IPS DF 6.9 (cell line): ENCODE measurements around the gene SLC7A6.
"Not testable (repeated sequence)": the region's sequence is repeated elsewhere in the genome, so short reads cannot be mapped to it uniquely, and the experiment has no call there.

Experiments used
- DNase-seq: peaks from one replicate; pipeline ENCODE4 v3.0.0-alpha.2; 2013; ENCODE audit warnings: low read depth, low spot score
- H3K27ac ChIP-seq: one replicate; pipeline ENCODE4 v1.5.1; 2013; ENCODE audit warnings: low read length, control low read depth
- H3K27me3 ChIP-seq: 2 replicates; pipeline ENCODE4 v1.6.1; 2013; ENCODE audit warnings: mild to moderate bottlenecking, low read length; ENCODE audit not compliant: control insufficient read depth, insufficient read depth
- H3K36me3 ChIP-seq: 2 replicates; pipeline ENCODE4 v1.6.1; 2013; ENCODE audit warnings: low read length; ENCODE audit not compliant: control insufficient read depth, insufficient read depth
- H3K4me1 ChIP-seq: 2 replicates; pipeline ENCODE4 v1.6.1; 2013; ENCODE audit warnings: low read length; ENCODE audit not compliant: control insufficient read depth, insufficient read depth
- H3K4me3 ChIP-seq: 2 replicates; pipeline ENCODE4 v1.5.1; 2013; ENCODE audit warnings: mild to moderate bottlenecking, low read length
- H3K9me3 ChIP-seq: 2 replicates; pipeline ENCODE4 v1.6.1; 2013; ENCODE audit warnings: low read length, inconsistent platforms; ENCODE audit not compliant: control insufficient read depth, insufficient read depth
- WGBS: extraction: QIAGEN DNeasy Blood & Tissue Kit; methylation state at CpG from one replicate; pipeline ENCODE4 v1.1.7; 2013; ENCODE audit warnings: mixed read lengths, missing lambda C conversion rate; ENCODE audit not compliant: insufficient read length, insufficient coverage; 5-methylcytosine and 5-hydroxymethylcytosine counted together

Gene SLC7A6

GRCh38 chr16:68283801-68284598, 19.7 kb downstream of the SLC7A6 start:
- Histone ChIP-seq H3K4me3 (no peak overlapping the region), H3K4me1 (no peaks in the 10 kb centered on the region), H3K9me3 (no peaks in the 10 kb centered on the region), H3K27ac (no peak overlapping the region), H3K27me3 (no peaks in the 10 kb centered on the region), H3K36me3 (0 out of 2 replicates have a peak, but pooled peaks cover 2% of the 10 kb centered on the region)
- WGBS: no CpG with 5 or more reads among the region's 9 CpGs
- no peak for DNase-seq

GRCh38 chr16:68284847-68285246, 20.5 kb downstream of the SLC7A6 start:
- Histone ChIP-seq H3K27me3 (no peaks in the 10 kb centered on the region), H3K9me3 (no peaks in the 10 kb centered on the region), H3K4me3 (no peak overlapping the region), H3K27ac (no peak overlapping the region), H3K4me1 (no peaks in the 10 kb centered on the region), H3K36me3 (0 out of 2 replicates have a peak, but pooled peaks cover 2% of the 10 kb centered on the region)
- no CpG with 5 or more reads among the region's 5 CpGs for WGBS
- no peak for DNase-seq

DNA sequence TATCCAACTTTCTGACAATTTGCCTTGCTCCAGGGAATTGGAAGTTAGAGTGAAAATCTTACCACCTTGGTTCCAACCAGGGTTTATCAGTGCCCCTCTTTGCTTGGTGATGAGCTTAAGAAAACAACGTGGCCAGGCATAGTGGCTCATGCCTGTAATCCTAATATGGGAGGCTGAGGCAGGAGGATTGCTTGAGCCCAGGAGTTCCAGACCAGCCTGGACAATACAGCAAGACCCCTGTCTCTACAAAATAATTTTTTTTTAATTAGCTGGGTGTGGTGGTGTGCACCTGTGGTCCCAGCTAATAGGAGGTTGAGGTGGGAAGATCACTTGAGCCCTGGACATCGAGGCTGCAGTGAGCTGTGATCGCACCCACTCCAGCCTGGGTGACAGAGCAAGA, 21.4 kb downstream of the SLC7A6 start:
- Histone ChIP-seq H3K36me3 (0 out of 2 replicates have a peak, but pooled peaks cover 7% of the 10 kb centered on the region), H3K4me1 (no peaks in the 10 kb centered on the region), H3K27me3 (no peaks in the 10 kb centered on the region), H3K4me3 (no peak overlapping the region), H3K27ac (no peak overlapping the region), H3K9me3 (no peaks in the 10 kb centered on the region)
- no CpG with 5 or more reads among the region's 3 CpGs for WGBS
- DNase-seq: no peak

- H3K9me3 ChIP-seq: no peaks in the 10 kb centered on the region
- no peaks in the 10 kb centered on the region for H3K4me1 ChIP-seq
- H3K36me3 ChIP-seq: 0 out of 2 replicates have a peak, but pooled peaks cover 10% of the 10 kb centered on the region
- no peak overlapping the region for H3K27ac ChIP-seq
- WGBS: 100% methylated on average over 2 of the region's 12 CpGs
- DNase-seq: no peak
- no peak overlapping the region for H3K4me3 ChIP-seq
- H3K27me3 ChIP-seq: no peaks in the 10 kb centered on the region
Observed at GRCh38 chr16:68286153-68287074, 22.1 kb downstream of the SLC7A6 start.

- no peaks in the 10 kb centered on the region for H3K27me3 ChIP-seq
- H3K9me3 ChIP-seq: no peaks in the 10 kb centered on the region
- H3K4me1 ChIP-seq: no peaks in the 10 kb centered on the region
- H3K4me3 ChIP-seq: no peak overlapping the region
- no CpG with 5 or more reads among the region's 11 CpGs for WGBS
- H3K36me3 ChIP-seq: peaks cover 13% of the 10 kb centered on the region; the same call in 1 of the 2 replicates
- no peak for DNase-seq
- no peak overlapping the region for H3K27ac ChIP-seq
Observed at GRCh38 chr16:68287276-68288251, 23.2 kb downstream of the SLC7A6 start.

DNA sequence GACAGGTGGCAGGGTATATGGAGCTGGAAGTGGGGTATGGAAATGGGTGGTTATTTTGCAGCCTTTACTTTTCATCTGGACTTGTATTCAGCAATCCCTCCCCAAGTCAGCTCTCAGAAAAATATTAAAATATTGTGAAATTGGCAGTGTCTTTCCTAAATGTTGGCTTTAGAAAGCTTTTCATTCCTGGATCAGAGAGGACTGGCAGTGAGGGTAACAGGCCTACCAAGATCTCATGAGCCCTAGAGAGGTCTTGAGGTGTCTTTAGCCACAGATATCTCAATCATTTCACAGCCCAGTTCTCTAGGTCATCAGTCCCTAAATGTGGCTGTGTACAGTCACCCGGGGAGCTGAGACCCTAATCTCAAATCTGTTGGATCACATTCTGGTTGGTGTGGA, 23.9 kb downstream of the SLC7A6 start:
- no peaks in the 10 kb centered on the region for H3K9me3 ChIP-seq
- no peaks in the 10 kb centered on the region for H3K4me1 ChIP-seq
- no CpG with 5 or more reads among the region's 1 CpG for WGBS
- no peak for DNase-seq
- no peaks in the 10 kb centered on the region for H3K27me3 ChIP-seq
- H3K36me3 ChIP-seq: peaks cover 13% of the 10 kb centered on the region; the same call in 1 of the 2 replicates
- no peak overlapping the region for H3K4me3 ChIP-seq
- H3K27ac ChIP-seq: no peak overlapping the region

- H3K27ac ChIP-seq: not testable (repeated sequence)
- no CpG with 5 or more reads among the region's 9 CpGs for WGBS
Observed at GRCh38 chr16:68288796-68289195, 24.5 kb downstream of the SLC7A6 start.

GRCh38 chr16:68289202-68289601, 24.9 kb downstream of the SLC7A6 start:
- H3K4me3 ChIP-seq: no peak overlapping the region
- no peak overlapping the region for H3K27ac ChIP-seq
- no peaks in the 10 kb centered on the region for H3K4me1 ChIP-seq
- H3K27me3 ChIP-seq: no peaks in the 10 kb centered on the region
- no CpG with 5 or more reads among the region's 2 CpGs for WGBS
- no peaks in the 10 kb centered on the region for H3K9me3 ChIP-seq
- no peak for DNase-seq
- peaks cover 13% of the 10 kb centered on the region; the same call in 1 of the 2 replicates for H3K36me3 ChIP-seq

More at GRCh38 chr16:68288796-68289195, 24.5 kb downstream of the SLC7A6 start:
- not testable (repeated sequence) for H3K4me3 ChIP-seq, H3K4me1 ChIP-seq, H3K9me3 ChIP-seq, H3K27me3 ChIP-seq, DNase-seq
- peaks cover 13% of the 10 kb centered on the region; the same call in 1 of the 2 replicates for H3K36me3 ChIP-seq

DNA sequence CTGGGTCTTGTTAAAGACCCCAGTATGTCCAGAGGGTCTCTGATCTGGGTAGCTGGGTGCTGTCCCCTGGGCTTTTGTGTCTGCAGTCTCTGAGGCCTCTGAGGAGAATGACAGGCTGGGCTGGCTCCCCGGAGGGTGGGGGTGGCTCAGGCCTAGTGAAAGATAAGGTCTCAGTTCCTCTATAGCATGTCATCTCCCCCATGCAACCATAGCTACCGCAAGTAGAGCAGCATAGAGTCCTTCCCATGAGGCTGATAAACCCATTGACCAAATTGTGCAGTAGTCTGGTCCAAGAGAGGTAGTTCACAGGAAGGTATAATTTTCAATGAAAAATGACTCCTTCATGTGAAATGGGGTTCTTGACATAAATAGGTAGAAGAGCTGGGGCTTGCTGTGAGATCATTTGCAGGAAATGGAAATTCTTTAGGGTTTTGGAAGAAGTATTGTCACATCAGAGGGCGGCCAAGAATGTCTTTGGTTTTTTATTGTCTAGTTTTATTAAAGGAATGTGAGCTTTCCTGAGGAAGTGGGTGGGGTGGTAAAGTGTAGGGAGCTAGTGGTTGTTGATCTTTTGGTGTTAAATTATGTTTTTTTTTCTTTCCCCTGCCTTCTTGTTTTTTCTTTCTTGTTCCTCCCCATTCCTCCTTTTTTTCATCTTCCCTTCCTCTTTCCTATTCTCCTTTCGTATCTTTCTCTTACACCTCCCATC, 25.4 kb downstream of the SLC7A6 start:
- Histone ChIP-seq H3K9me3 (no peaks in the 10 kb centered on the region), H3K36me3 (peaks cover 13% of the 10 kb centered on the region; the same call in 1 of the 2 replicates), H3K4me1 (no peaks in the 10 kb centered on the region), H3K27ac (no peak overlapping the region), H3K4me3 (no peak overlapping the region), H3K27me3 (no peaks in the 10 kb centered on the region)
- no peak for DNase-seq
- 100% methylated on average over 1 of the region's 4 CpGs for WGBS
